Skeletal muscle tissue (tissue), 4 donors: ENCODE data around the gene CNTNAP2. TPM values are rescaled to one million over a fixed set of nuclear protein-coding genes. Genes with fewer than 3 reads are reported as not detected.

Experiments used
- H3K27ac ChIP-seq: one replicate; pipeline ENCODE4 v1.7.0; 2013; ENCODE audit warnings: mild to moderate bottlenecking, low read depth, low read length, inconsistent platforms
- H3K27me3 ChIP-seq, 3 donors: one replicate each; pipeline ENCODE4 v1.7.0; 2013; ENCODE audit warnings: low read length in 3 of 3; ENCODE audit not compliant: control insufficient read depth in 3 of 3, insufficient read depth in 3 of 3
- H3K36me3 ChIP-seq, 3 donors: one replicate each; pipeline ENCODE4 v1.7.0; 2013; ENCODE audit warnings: low read length in 3 of 3; ENCODE audit not compliant: control insufficient read depth in 3 of 3, insufficient read depth in 3 of 3
- H3K4me1 ChIP-seq, 3 donors: one replicate each; pipeline ENCODE4 v1.7.0; 2013; ENCODE audit warnings: low read length in 3 of 3, mild to moderate bottlenecking in 3 of 3; ENCODE audit not compliant: control insufficient read depth in 3 of 3, insufficient read depth in 3 of 3
- H3K4me3 ChIP-seq, 3 donors: one replicate each; pipeline ENCODE4 v1.7.0; 2013; ENCODE audit warnings: low read length in 3 of 3
- H3K9ac ChIP-seq, 3 donors: one replicate each; pipeline ENCODE4 v1.7.0; 2013; ENCODE audit warnings: low read length in 3 of 3, mild to moderate bottlenecking in 3 of 3, moderate library complexity in 2 of 3, low read depth in 1 of 3
- H3K9me3 ChIP-seq, 3 donors: one replicate each; pipeline ENCODE4 v1.7.0; 2013; ENCODE audit warnings: low read length in 3 of 3; ENCODE audit not compliant: control insufficient read depth in 3 of 3
- total RNA-seq: library from RNA; depleted of rRNA; stranded (reverse); fragments of >200 nt; gene quantifications from one replicate; pipeline ENCODE4 v1.2.3, GENCODE V29; 2014
- donor health status: Osteomylitis.

CNTNAP2 gene
- total RNA-seq, 1 donor from 2014 or later: 14.1 TPM

DNA sequence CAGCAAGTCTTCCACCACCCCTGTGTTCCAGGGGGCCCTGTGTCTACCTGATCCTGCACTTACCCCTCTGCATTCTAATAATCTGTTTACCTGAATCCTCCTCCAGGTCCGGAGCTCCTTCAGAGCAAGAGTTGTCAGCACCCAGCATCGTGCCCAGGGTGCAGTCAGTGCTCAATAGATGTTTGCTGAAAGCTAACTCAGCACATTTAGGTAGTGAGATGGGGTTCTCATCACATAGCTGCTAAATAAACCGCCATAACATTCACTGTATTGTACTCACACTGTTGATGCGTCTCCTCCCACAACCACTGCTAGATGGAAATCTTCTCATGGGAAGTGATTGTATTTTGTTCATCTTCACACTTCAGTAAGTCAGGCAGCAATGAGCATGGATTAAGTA lies 2097.5 kb downstream of the CNTNAP2 start:
- Histone ChIP-seq H3K27me3 (no peaks in the 10 kb centered on the region), H3K27ac (no peak overlapping the region), H3K9ac (no peak overlapping the region), H3K9me3 (peaks cover 0 to 2% (median 0%) of the 10 kb centered on the region in 3 donors), H3K4me1 (peaks cover 0 to 3% (median 2%) of the 10 kb centered on the region in 3 donors), H3K36me3 (no peaks in the 10 kb centered on the region), H3K4me3 (no peak overlapping the region)

DNA sequence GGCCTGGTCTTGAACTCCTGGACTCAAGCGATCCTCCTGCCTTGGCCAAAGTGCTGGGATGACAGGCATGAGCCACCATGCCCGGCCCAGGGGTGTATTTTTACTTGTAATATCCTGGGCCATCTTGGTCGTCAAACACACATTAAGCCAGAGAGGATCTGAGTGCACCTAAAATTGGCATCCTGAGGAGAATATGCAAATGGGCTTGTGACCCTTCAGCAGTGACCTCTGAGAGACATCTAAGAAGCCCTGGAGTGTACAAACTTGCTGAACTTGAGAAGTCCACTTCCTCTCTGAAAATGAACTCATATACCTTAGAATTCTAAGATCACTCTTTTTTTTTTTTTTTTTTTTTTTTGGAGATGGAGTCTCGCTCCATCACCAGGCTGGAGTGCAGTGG lies 2102.0 kb downstream of the CNTNAP2 start:
- H3K36me3 ChIP-seq: no peaks in the 10 kb centered on the region
- H3K4me1 ChIP-seq: no peaks in the 10 kb centered on the region
- H3K4me3 ChIP-seq: no peak overlapping the region
- no peaks in the 10 kb centered on the region for H3K27me3 ChIP-seq
- H3K9ac ChIP-seq: no peak overlapping the region
- H3K27ac ChIP-seq: no peak overlapping the region
- peaks cover 0 to 2% (median 0%) of the 10 kb centered on the region in 3 donors for H3K9me3 ChIP-seq

GRCh38 chr7:148222721-148223120 lies 2106.1 kb downstream of the CNTNAP2 start:
- Histone ChIP-seq H3K9ac (no peak overlapping the region), H3K9me3 (no peaks in the 10 kb centered on the region), H3K4me3 (no peak overlapping the region), H3K27ac (no peak overlapping the region), H3K4me1 (no peaks in the 10 kb centered on the region), H3K36me3 (no peaks in the 10 kb centered on the region), H3K27me3 (no peaks in the 10 kb centered on the region)

DNA sequence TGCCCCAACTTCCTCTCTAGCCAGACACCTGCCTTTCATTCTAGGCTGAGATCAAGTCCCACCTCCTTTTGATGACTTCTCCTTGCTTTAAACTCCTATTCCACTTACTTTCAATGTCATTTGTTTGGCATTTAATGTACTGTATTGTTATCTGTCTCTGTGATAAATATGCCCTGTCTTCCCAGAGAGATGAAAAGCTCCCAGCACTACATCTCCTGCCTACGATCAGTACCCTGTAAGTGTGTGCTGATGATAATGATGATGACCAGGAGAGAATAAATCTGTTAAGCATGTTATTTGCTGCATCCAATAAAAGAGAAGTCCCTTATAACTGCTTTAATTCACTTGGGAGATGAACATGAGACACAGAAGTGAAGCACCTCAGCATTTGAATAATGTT lies 2106.6 kb downstream of the CNTNAP2 start:
- H3K27ac ChIP-seq: no peak overlapping the region
- H3K9ac ChIP-seq: no peak overlapping the region
- H3K4me3 ChIP-seq: no peak overlapping the region
- no peaks in the 10 kb centered on the region for H3K4me1 ChIP-seq
- no peaks in the 10 kb centered on the region for H3K36me3 ChIP-seq
- no peaks in the 10 kb centered on the region for H3K27me3 ChIP-seq
- no peaks in the 10 kb centered on the region for H3K9me3 ChIP-seq

- no peak overlapping the region for H3K9ac ChIP-seq
- no peak overlapping the region for H3K27ac ChIP-seq
- H3K36me3 ChIP-seq: no peaks in the 10 kb centered on the region
- H3K27me3 ChIP-seq: no peaks in the 10 kb centered on the region
- no peak overlapping the region for H3K4me3 ChIP-seq
- H3K9me3 ChIP-seq: no peaks in the 10 kb centered on the region
- no peaks in the 10 kb centered on the region for H3K4me1 ChIP-seq
Observed at GRCh38 chr7:148223738-148224137, 2107.1 kb downstream of the CNTNAP2 start.

- H3K36me3 ChIP-seq: no peaks in the 10 kb centered on the region
- H3K9me3 ChIP-seq: no peaks in the 10 kb centered on the region
- H3K27ac ChIP-seq: no peak overlapping the region
- no peaks in the 10 kb centered on the region for H3K27me3 ChIP-seq
- no peak overlapping the region for H3K9ac ChIP-seq
- no peaks in the 10 kb centered on the region for H3K4me1 ChIP-seq
- no peak overlapping the region for H3K4me3 ChIP-seq
Observed at GRCh38 chr7:148230296-148230695, 2113.7 kb downstream of the CNTNAP2 start.

- no peaks in the 10 kb centered on the region for H3K36me3 ChIP-seq
- no peaks in the 10 kb centered on the region for H3K4me1 ChIP-seq
- no peak overlapping the region for H3K4me3 ChIP-seq
- H3K27me3 ChIP-seq: no peaks in the 10 kb centered on the region
- no peak overlapping the region for H3K9ac ChIP-seq
- H3K27ac ChIP-seq: no peak overlapping the region
- no peaks in the 10 kb centered on the region for H3K9me3 ChIP-seq
Observed at GRCh38 chr7:148230883-148231282, 2114.3 kb downstream of the CNTNAP2 start.

DNA sequence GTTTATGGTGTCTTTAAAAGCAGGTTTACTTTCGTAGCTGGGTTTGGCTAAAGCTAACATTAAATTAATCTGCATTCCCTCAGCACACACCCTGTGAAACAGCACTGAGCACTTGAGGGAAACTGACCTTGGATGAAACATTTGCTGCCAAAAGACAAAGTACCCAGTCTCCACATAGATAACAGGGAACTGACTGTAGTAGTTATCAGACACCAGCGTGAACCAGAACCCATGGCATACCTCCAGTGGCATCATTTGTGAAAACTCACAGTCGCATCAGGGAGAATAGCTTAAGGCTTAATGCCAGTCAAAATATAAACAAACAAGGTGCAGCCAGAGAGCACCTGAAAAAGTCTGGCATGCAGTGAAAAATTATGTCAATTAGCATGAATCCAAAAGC lies 2116.2 kb downstream of the CNTNAP2 start:
- Histone ChIP-seq H3K9me3 (no peaks in the 10 kb centered on the region), H3K36me3 (no peaks in the 10 kb centered on the region), H3K4me1 (no peaks in the 10 kb centered on the region), H3K4me3 (no peak overlapping the region), H3K9ac (no peak overlapping the region), H3K27ac (no peak overlapping the region), H3K27me3 (no peaks in the 10 kb centered on the region)

DNA sequence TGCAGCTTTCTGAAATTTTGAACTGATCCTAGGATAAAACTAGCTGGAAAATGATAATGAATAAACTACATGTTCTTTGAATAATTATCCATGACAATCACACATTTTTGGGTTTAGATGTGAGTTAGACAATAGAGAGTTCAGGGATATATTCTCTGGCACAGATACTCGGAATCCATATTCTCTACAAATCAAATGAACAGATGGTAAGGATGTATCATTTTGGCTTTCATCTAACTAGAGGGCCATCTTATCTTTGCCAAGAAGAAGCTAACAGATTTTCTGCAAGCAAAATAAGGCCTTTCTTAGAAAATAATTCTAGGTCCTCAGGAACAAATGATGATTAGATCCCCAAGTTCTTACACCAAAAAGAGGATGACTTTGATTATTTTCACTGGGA lies 2118.1 kb downstream of the CNTNAP2 start:
- H3K4me3 ChIP-seq: no peak overlapping the region
- H3K9me3 ChIP-seq: no peaks in the 10 kb centered on the region

DNA sequence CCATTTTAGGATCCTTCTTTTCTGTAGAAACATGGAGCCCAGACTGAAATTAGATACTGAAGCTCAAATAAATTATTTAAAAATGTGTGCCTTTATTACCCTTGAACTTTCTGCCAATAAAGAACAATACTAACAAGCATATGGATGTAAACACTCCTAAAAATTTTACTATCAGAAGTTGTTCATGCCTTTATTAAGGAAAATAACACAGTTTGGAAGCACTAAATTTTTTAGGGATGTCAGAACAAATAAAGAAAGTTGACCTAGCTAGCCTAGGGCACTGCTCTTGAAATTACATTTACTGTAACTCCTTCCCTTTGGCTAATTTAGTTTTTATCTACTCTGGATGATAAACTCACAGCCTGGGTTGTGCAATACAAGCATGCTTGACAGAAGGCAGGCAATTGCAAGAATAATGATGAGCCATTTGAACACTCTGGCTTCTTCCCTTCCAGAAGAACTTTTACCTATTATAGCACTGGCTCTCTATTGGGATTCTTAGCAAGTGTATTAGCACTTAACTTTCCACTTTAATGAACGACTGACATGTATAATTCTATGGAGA lies 2122.2 kb downstream of the CNTNAP2 start:
- no peaks in the 10 kb centered on the region for H3K36me3 ChIP-seq
- no peaks in the 10 kb centered on the region for H3K9me3 ChIP-seq
- H3K4me3 ChIP-seq: no peak overlapping the region
- no peak overlapping the region for H3K27ac ChIP-seq
- H3K27me3 ChIP-seq: peaks cover 0 to 5% (median 3%) of the 10 kb centered on the region in 3 donors
- H3K4me1 ChIP-seq: no peaks in the 10 kb centered on the region
- H3K9ac ChIP-seq: no peak overlapping the region

More for the DNA sequence above, 2118.1 kb downstream of the CNTNAP2 start:
- H3K9ac ChIP-seq: no peak overlapping the region
- no peak overlapping the region for H3K27ac ChIP-seq
- no peaks in the 10 kb centered on the region for H3K4me1 ChIP-seq
- no peaks in the 10 kb centered on the region for H3K36me3 ChIP-seq
- H3K27me3 ChIP-seq: no peaks in the 10 kb centered on the region
